ENCODE measurements around the gene LSR.

GRCh38 chr19:35271546-35271945 is 22.7 kb downstream of the LSR start:
- TF ChIP-seq POLR2AphosphoS5 (IDR thresholded peaks at IDR 0.05) (no peak), TAF1 (IDR thresholded peaks at IDR 0.05; ENCODE audit: low read depth) (no peak), EP300 (conservative IDR thresholded peaks at IDR 0.05; ENCODE audit: poor library complexity, severe bottlenecking) (no peak), CTCF (IDR thresholded peaks at IDR 0.05; ENCODE audit: poor library complexity, severe bottlenecking) (no peak), MXI1 (conservative IDR thresholded peaks at IDR 0.05; ENCODE audit: poor library complexity, severe bottlenecking) (no peak)
